HG03066 (cell line): Measurements from ENCODE around the gene SH3RF2.
"Not testable (repeated sequence)": the region's sequence is repeated elsewhere in the genome, so short reads cannot be mapped to it uniquely, and the experiment has no call there.

Experiments used
- ATAC-seq: cut with Tn5 transposase; IDR thresholded peaks from one replicate; pipeline ENCODE4 v1.9.1; 2021; ENCODE audit warnings: low read depth; ENCODE audit not compliant: unreplicated experiment

SH3RF2 gene

DNA sequence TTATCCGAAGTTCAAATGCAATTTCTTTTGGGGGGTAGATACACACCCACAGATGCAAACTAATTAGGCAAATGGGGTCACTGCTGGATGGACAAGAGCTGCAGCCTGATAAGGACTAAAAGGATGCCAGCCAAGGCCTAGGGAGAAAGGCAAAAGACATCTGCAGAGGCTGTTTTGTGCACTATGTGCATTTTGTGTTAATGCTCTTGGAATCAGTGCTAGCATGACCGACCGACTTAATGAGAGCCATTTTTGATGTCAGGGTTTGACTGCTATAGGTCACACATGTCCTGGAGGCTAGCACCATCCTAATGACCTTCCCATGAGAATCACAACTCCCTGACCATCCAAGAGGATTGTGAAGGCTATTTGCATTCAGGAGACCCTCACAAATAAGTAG is 134.4 kb downstream of the SH3RF2 start:
- ATAC-seq: no peak

DNA sequence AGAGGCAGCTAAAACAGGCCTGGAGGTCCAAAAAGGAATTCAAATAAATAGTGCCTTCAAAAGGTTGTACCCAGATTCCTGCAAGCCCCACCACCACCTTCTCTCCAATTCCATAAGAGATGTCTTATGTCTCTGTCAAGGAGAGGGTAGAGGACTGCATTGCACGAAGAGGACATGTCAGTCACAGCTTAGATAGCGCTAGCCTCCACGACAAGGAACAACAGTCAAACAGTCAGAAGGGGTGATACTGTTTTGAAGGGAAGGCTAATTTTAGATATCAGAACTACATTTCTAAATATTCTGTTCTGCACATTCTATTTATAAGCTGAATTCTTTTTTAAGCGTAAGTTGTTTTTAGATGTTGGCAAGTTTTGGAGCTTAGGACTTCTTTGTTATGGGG is 134.8 kb downstream of the SH3RF2 start:
- no peak for ATAC-seq

DNA sequence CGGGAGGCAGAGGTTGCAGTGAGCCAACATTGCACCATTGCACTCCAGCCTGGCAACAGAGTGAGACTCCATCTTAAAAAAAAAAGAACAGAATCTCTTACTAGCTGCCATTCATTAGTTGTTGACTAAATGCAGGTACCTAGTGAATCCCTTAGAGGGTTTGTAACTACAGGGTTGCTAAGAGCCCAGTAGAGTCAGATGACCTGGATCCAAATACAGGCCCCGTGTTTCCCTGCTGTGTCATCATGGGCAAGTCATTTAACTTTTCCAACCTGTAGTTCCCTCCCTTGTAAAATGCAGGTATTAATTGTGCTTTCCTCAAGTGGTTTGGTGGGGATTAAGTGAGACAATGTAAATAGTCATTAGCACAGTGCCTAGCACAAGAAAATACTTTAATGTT is 136.2 kb downstream of the SH3RF2 start:
- no peak for ATAC-seq

DNA sequence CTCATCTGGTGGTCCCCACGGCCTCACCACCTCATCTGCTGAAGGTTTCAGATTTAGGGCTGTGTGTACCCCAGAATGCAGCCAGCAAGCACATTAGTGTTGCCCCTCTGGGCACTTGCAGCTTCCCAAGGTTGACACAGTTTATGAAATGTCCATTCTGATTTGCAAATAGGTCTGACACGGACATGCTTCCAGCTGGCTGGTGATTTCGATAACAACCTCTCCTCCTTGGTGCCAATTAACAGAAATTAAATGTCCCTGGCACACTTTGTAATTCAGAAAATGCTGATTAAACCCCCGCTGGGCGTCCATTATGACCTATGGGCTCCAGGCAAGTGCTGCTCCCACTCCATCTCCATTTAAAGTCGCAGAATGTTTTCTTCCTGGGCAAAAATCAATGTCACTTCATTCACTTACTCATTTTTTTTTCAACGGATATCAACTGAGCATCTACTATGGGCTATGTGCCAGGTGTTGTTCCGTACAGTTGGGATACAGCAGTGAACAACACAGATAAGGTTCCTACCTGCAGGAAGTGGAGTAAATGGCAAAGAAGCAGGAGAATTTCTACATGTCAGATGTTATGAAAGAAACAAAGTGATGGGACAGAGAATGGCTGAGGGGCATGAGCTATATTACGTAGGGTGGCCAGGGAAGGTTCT is 137.0 kb downstream of the SH3RF2 start:
- ATAC-seq: no peak

DNA sequence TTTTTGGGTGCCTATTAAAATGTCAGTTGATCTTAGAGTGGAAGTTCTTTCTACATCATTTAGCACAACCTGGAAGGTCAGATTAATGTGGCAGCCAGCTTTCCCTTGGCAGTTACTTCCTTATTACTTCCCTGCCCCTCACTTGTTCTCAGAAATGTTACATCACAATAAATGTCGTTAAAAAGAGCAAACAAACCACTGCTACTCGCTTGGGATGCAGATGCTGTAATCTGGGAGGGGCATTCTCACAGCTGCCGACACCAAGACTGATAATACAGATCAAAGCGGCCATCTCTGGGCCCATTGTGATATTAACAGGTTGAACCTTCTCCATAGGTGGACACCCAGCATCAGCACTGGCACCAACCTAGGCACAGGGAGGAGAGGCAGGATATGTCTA is 139.7 kb downstream of the SH3RF2 start:
- ATAC-seq: no peak

DNA sequence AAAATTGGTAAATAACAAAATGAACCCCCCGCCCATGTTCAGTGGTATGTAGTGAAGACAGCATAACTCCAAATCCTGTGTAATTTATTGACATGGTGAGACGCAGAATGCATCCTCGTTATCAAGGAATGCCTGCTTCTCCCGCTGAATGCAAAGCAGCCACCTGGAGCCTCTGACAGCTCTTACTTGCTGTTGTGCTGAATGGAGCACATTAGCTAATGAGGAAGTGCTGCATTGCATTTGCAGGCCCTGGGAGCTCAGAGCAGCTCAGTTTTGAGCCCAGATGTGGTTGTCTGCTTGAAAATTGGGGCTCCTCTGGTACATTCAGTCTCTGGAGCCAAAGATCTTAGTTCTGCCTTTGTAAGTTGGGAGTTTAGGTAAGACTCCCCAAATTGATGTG is 140.1 kb downstream of the SH3RF2 start:
- no peak for ATAC-seq

DNA sequence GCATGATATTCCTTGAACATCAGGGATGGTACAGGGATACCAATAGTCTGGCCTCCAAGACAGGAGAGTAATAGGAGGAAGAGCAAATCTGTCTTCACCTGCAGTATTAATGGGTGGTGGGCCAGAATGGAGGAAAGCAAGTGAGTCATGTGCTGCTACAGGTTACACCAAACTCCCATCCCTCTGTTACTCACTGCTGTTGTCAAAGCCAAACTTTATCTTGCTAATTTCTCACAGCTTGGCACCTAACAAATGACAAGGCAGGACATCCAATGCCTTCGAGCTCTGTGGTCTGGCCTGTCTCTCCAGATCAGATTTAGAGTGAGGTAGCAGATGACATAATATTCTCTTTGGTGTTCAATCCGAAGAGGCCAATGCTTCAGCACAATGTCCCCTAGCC is 142.2 kb downstream of the SH3RF2 start:
- ATAC-seq: no peak

DNA sequence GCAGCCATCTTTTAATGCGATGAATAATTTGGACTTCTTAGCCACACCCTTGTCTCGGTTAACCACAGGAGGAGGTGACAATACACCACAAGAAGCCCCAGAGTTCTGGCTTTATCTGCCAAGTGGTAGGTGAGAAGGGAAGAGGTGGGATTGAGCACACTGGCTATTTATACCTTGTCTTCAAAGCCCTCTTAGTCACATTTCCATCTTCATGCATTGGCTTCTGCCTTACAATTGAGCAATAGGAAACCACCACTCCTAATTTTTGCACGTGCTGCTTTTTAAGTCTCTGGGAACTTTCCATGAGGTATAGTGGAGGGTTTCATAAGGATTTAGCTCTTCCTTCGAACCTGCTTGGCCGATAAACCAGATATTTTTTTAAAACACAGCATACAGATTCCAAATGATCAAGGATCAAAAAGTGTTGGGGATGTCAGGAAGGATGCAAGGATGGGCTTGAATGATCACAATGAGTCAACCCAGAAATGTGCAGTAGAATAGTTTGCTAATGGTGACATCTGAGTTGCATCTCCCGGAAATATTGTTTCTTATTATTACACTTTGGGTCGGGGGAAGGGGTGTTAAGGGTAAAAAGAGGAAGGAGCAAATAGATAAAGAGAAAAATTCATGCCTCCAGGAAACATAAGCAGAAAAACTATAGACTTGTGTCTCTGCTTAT is 143.5 kb downstream of the SH3RF2 start:
- ATAC-seq: peak; percentile 39

DNA sequence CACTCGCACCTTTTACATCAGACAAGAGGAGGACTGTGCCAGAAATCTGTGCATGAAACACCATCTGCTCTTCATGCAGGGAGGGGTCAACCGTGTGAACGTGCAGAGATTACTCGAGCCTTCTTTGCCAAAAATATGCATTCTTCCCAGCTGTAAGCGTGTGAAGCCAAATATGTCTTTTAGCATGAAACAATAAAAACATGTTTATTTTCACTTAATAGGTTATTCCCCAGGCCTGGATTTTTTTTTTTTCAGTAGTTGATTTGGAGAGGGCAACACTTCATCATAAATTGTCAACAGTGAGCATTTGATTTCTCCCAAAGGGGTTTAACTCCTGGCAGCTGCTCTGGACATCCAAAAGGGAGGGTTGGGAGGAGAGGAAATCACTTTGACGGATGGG is 145.2 kb downstream of the SH3RF2 start:
- ATAC-seq: no peak

DNA sequence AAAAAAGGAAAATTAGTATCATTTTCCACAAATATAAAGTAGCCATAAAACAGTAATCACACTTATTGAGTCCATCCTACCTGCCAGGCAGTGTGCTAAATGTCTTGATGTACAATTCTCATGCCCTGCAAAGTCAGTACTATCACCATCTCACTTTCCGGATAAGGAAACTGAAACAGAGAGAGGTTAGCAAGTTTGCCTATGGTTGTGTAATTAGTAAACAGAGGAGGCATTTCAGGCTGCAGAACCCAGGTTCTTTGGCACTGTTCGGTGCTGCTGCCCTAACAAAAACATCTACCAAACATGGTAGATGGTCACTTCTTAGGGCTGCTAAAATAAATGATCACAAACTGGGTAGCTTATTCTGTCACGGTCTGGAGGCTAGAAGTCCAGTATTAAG is 146.4 kb downstream of the SH3RF2 start:
- peak; percentile 90 for ATAC-seq

DNA sequence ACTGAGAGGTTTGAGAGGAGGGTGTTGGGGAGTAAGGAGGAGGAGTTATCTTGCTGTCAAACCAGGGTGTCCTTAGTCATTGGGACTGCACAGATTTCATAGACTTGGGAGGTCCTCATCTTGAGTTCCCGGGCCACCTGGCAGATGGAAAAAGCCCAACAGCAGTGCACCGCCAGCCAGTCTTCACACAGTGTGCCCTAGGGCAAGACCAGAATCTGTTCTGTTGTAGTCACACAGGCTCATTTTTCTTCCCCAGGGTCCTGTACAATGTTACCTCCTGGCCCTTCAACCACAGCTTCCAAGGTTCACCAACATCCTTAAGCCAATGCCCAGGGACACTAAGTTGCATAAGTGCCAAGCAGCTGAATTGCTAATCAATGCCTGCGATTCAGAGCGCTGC is 148.0 kb downstream of the SH3RF2 start:
- ATAC-seq: no peak

DNA sequence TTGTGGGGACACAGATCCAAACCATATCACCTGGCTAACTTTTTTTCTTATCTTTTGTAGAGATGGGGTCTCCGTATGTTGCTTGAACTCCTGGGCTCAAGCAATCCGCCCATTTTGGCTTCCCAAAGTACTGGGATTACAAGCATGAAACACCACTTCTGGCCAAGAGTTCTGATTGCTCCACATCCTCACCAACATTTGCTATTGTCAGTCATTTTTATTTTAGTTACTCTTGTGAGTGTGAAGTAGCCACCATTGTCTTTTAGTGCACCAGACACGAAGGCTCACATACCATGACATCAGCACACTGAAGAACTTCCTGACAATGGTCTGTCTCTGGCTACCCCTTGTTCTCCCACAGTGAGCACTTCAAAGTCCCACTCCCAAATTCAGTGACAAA is 151.7 kb downstream of the SH3RF2 start:
- no peak for ATAC-seq

DNA sequence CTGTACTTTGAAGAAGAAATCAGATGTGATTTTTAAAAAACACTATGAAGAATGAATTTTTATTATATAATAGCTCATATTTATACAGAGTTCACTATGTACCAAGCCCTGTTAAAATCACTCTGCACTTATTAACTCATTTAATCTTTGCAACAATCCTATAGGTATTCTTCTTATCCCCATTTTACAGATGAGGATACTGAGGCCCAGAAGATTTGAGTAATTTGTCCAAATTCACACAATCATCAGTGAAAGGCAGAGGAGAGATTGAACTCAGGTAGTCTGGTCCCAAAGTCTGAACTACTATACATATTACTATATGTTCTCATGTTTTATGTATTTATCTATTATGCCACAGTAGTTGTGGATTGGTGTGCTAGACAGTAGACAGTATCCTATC is 152.9 kb downstream of the SH3RF2 start:
- no peak for ATAC-seq

DNA sequence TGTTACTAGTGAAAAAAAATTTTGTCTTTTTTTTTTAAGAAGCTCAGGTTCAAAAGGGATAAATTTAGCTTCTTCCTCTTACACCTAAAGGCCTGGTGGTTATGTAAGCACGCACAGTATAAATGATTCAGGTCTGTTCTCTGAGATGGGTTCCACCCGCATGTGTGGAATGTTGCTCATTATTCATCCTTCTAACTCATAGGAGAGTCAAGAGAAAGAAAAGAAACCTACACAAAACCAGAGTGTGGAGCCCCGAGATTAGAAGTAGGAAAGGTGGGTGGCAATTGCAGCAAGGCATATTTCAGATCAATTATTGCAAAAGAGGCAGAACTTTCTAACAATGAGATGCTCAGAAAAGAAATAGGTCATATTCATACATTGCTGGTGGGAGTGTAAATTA is 155.5 kb downstream of the SH3RF2 start:
- no peak for ATAC-seq

DNA sequence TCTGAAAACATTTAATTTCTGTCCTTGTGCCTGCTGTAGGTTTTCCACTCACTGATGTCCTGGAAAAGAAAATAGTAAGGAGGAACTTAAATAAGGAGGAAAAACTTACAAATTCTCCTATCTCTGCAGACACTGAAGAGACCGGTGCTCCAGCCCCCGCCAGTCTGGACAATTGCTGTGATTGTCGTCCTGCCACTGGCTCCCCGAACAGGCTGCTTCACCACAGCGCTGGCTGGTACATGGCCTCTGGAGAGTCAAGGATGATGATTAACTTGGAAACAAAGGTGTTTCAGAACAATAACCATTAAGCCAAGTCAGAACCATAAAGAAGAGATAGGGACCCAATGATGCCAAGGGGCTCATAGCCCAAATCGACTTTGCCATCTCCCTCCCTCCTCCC is 161.7 kb downstream of the SH3RF2 start:
- no peak for ATAC-seq

DNA sequence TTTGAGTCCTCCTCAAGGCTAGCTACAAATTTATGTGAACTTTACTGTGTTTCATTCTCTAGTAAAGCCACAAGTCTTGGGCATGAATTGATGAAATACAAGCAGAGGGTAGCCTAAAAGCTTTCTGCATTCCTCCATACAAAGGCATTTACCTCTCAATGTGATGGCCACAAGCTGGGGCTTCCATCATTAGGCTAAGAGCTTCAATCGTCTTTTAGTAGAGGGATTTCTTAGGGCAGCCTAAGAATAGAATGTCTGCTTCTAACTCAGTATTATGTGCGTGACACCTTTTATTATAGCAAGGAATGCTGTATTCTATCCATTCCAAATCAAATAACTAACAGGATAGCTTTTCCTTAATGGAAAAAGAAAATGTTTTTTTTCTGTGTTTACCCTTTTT is 165.3 kb downstream of the SH3RF2 start:
- no peak for ATAC-seq

DNA sequence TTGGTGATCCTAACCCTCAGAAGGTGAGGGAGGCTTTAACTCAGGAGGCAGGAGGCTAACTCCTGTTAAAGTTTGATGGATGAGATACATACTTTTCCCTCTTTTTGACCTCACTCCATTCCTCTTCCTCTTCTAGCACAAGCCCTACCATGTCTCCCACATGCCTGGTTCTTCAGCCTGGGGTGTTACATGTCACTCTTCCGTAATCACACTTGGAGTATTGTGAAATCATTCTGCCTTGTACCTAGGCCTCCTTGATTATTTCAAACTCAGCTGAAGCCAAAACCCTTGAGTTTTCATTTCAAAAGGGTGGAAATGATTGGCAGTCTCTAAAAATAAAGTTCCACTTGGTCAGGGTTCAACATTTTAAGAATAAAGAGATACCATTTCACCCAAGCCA is 167.2 kb downstream of the SH3RF2 start:
- no peak for ATAC-seq

DNA sequence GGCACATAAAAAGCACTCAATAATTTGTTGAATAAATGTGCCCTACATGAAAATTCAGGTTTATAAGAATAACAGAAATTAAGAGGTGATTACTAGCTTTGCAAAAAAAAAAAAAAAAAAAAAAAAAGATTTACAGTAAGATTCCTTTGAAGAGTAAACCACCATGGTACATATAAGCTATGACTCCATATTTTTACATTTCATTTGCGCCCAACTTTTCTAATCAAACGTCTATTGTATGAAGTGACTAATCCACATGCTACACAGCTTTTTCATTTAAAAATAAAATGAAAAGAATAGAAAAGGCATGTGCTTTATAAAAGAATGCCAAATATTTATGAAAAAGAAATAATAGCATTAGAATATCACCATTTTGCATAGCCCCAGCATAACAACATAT is 169.1 kb downstream of the SH3RF2 start, which contains the start of gene PLAC8L1:
Gene PLAC8L1 (minus strand): TSS at position 101 of the 400 bp plus-strand sequence. CDS start 1,266 bp downstream, outside the sequence.
- ATAC-seq: no peak

DNA sequence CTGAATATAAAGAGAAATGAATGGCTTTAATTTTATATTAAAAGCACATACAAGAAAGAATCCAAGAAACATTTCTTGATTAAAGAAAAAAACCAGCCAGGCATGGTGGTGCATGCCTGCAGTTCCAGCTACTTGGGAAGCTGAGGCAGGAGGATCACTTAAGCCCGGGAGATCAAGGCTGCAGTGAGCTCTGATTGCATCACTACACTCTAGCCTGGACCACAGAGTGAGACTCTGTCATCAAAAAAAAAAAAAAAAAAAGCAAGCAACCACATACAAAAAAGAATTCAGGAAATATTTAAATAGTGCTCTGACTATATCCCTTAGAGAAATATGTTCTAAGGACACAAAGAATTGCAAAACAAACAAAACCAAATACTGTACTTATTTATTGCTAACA is 171.5 kb downstream of the SH3RF2 start:
- no peak for ATAC-seq

DNA sequence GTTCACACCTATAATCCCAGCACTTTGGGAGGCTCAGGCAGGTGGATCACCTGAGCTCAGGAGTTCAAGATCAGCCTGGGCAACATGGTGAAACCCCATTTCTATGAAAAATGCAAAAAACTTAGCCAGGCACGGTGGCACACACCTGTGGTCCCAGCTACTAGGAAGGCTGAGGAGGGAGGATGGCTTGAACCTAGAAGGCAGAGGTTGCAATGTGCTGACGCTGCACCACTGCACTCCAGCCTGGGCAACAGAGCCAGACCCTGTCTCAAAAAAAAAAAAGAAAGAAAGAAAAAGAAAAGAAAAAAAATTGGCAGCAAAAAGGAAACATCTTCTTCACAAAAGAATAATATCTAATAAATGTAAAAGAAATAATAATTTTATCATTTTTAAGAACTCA is 172.5 kb downstream of the SH3RF2 start:
- not testable (repeated sequence) for ATAC-seq

DNA sequence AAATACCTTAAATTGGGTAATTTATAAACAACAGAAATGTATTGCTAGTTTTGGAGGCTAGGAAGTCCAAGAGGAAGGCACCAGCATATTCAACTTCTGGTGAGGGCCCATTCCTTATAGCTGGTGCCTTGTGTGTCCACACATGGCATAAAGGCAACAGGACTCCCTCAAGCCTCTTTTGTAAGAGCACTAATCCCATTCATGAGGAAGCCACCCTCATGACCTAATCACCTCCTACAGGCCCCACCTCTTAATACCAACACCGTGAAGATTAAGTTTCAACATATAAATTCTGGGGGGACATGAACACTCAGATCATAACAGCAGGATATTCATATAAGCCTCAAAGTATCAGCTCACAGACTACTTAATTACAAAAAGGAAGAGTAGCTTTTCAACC is 173.0 kb downstream of the SH3RF2 start:
- ATAC-seq: no peak

DNA sequence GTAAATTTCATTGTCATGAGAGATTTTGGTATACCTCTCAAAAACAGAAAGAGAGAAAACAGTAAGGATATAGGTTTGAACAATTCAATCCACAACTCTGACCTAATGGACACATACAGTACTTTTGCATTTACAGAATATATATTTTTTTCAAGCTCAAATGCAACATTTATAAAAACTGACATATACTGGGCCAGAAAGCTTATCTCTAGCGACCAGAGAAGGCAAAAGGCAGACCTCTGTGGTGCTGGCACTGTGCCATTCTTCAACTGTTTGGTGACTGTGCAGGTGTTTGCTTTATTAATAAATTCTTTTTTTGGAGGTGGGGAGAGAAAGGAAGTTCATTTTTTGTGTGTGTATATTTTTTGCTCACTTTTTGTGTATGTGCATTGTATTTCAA is 175.0 kb downstream of the SH3RF2 start:
- ATAC-seq: no peak
